HG03520 (cell line): Measurements from ENCODE around the gene PRH1.

Experiments
- ATAC-seq: cut with Tn5 transposase; IDR thresholded peaks from one replicate; pipeline ENCODE4 v1.9.1; 2021; ENCODE audit warnings: mild to moderate bottlenecking, moderate library complexity; ENCODE audit not compliant: unreplicated experiment

The PRH1 gene

GRCh38 chr12:10884086-10884725 is at the start of gene PRH1:
Gene PRH1, minus strand, starts transcription at chr12:10884255. Its CDS starts 38 bp downstream, at chr12:10884217.
- no peak for ATAC-seq

- no peak for ATAC-seq
These were observed 44.8 kb upstream of the PRH1 start, which contains the start of gene PRH2 for GRCh38 chr12:10928746-10929286. Gene PRH2, plus strand, starts transcription at chr12:10929236. Its CDS starts 38 bp downstream, at chr12:10929274.

- no peak for ATAC-seq
These were observed 42.2 kb upstream of the PRH1 start for GRCh38 chr12:10926269-10926668.

GRCh38 chr12:10919809-10920208 is 35.8 kb upstream of the PRH1 start:
- ATAC-seq, result no peak

- ATAC-seq, result no peak
These were observed 26.3 kb upstream of the PRH1 start for GRCh38 chr12:10910380-10910779.

GRCh38 chr12:10909462-10909861 is 25.4 kb upstream of the PRH1 start, which contains the start of gene TAS2R13:
Gene TAS2R13, minus strand, starts transcription at chr12:10909562. Its CDS starts 264 bp downstream, at chr12:10909298.
- ATAC-seq, result no peak

- ATAC-seq, result no peak
These were observed 20.6 kb upstream of the PRH1 start for GRCh38 chr12:10904686-10905085.

- ATAC-seq, result no peak
These were observed 17.4 kb upstream of the PRH1 start for GRCh38 chr12:10901427-10901826.

GRCh38 chr12:10900972-10901371 is 16.9 kb upstream of the PRH1 start:
- ATAC-seq, result no peak

- no peak for ATAC-seq
These were observed 16.5 kb upstream of the PRH1 start for GRCh38 chr12:10900530-10900929.

- no peak for ATAC-seq
These were observed 12.8 kb upstream of the PRH1 start for GRCh38 chr12:10896854-10897253.

- ATAC-seq, result no peak
These were observed 7.9 kb upstream of the PRH1 start for GRCh38 chr12:10891937-10892336.

- no peak for ATAC-seq
These were observed 5.2 kb upstream of the PRH1 start for GRCh38 chr12:10889226-10889625.

GRCh38 chr12:10873378-10873777 is 10.7 kb downstream of the PRH1 start:
- ATAC-seq, result no peak

- ATAC-seq, result no peak
These were observed 16.7 kb downstream of the PRH1 start for GRCh38 chr12:10867381-10867780.

- no peak for ATAC-seq
These were observed 20.4 kb downstream of the PRH1 start for GRCh38 chr12:10863512-10864218.

GRCh38 chr12:10861366-10861765 is 22.7 kb downstream of the PRH1 start:
- no peak for ATAC-seq

- no peak for ATAC-seq
These were observed 28.2 kb downstream of the PRH1 start for GRCh38 chr12:10855807-10856206.

- no peak for ATAC-seq
These were observed 30.3 kb downstream of the PRH1 start for GRCh38 chr12:10853776-10854175.

GRCh38 chr12:10851243-10851858 is 32.7 kb downstream of the PRH1 start:
- no peak for ATAC-seq

- ATAC-seq, result no peak
These were observed 34.6 kb downstream of the PRH1 start, which contains the start of gene PRR4 for GRCh38 chr12:10849425-10849878. Gene PRR4, minus strand, starts transcription at chr12:10849475. Its CDS starts 38 bp downstream, at chr12:10849437.
